CD4-positive, alpha-beta T cell treated with Interleukin-6 for 4 hours (primary cell): ENCODE measurements around the gene DMRTC2.

ENCODE experiments used
- DNase-seq: peaks from one replicate; pipeline ENCODE4 v3.0.0-alpha.2; 2020; ENCODE audit warnings: mixed read lengths

DMRTC2 gene

DNA sequence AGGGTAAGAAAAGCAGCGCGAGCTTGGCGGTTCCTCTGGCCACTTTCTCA is at the start of gene DMRTC2:
TSS of gene DMRTC2 (plus strand) at position 42 of the 50 bp plus-strand sequence. CDS start 2,387 bp downstream, outside the sequence.
- DNase-seq: no peak

DNA sequence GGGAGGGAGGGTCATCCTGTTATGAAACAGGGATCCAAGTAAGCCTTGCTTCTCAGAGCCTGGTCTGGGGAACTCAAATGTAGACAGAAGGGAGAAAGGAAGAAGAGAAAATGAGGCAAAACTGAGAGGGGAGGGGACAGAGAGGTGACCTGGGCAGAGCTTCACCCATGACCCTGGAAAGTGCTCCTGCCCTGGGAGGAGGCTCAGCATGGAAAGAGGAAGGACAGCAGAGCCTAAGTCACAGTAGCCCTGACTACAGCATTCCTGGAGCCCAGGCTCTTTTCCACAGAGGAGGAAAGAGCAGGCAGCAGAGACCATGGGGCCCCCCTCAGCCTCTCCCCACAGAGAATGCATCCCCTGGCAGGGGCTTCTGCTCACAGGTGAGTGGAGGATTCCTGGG is 48.5 kb upstream of the DMRTC2 start, which contains the start of gene CEACAM3:
TSS of gene CEACAM3 (plus strand) at position 226 of the 400 bp plus-strand sequence. CDS start at position 317, 91 bp downstream.
- DNase-seq: no peak

DNA sequence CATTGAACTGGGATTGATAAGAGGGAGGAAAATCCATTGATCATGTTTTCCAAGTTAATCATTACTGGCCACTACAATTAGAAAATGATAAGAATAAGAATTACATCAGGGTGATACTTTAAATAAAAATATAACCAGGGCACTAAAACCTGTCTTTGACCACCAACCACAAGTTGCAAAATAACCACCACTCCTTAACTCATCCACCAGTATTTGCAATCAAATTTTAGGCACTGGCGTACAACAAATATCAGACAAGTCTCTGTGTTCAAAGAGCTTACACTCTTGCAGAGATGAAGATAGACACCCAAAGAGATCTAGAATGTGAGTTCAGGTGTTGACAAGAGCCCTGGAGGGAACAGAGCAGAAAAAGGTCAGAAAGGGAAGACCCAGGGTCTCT is 47.9 kb upstream of the DMRTC2 start:
- no peak for DNase-seq

DNA sequence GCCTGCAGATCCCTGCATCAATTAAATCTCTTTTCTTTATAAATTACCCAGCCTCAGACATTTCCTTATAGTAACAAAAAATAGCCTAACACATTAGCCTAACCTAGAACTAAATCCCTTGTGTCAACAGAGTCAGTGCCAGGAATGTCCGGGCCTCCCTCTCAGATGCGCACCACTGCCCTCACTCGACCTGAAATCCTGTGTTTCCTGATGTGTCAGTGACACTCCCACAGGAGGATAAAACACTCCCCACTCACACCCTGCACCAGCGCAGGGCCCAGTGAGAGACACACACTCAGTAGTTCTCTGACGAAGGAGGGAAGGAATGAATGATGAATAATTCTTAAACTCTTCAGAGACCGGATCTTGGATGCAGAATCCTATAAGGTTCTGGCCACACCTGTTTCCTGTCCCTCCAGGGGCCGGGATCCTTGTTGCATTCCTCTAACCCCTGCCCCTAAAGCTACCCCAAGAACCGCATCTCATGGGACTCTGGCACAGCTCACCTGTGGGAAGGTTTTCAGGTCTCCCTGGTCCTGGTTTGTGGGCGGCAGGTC is 45.3 kb upstream of the DMRTC2 start:
- DNase-seq: no peak

DNA sequence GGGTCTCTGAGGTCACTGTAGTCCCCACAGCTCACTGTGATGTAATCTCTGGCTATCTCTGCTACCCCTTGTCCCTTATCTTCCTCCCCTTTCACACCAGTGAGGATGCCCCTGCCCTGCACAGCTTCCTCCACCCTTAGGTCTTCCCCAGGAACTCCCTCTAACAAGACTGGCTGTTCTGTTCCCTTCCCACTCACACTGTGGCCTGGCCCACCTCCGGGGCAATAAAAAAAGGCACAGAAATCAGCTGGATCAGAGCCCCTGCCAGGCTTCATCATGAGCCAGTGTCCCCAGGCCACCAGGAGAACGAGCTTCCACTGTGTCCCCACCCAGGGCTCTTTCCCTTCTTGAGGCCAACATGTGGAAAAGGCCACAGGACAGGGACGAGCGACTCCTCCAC is 43.8 kb upstream of the DMRTC2 start:
- no peak for DNase-seq

DNA sequence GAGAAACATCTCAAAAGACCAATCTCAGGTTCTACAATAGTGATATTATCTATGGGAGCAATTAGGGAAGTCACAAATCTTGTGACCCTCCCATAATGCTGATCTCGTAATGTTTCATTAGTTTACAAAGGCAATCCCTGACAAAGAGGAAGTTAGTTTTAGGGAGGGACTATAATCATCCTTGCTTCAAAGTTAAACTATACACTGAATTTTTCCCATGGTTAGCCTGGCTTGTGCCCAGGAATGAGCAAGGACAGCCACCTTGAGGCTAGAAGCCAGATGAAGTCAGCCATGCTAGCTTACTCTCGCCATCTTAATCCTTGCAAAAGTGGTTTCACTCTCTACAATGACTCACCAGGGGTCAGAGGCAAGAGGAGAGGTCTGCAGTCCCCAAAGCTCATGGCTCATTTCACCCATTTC is 43.0 kb upstream of the DMRTC2 start:
- DNase-seq: no peak

DNA sequence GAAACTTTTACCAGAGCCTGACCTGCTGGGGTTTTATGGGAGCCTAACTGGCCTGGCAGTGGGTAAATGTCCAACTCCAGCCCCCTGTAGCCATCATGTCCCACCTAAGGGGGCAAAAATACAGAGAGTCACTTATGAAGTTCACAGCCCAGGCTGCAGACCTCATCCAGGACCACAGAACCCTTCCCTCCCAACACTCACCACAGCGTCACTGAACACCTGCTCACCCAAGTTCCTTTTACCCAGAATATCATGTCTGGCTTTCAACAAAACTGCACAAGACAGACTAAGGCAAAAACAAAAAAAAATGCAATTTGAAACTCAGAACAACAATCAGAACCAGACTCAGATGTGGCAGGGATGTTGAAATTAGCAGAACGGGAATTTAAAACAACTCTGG is 42.1 kb upstream of the DMRTC2 start:
- no peak for DNase-seq

DNA sequence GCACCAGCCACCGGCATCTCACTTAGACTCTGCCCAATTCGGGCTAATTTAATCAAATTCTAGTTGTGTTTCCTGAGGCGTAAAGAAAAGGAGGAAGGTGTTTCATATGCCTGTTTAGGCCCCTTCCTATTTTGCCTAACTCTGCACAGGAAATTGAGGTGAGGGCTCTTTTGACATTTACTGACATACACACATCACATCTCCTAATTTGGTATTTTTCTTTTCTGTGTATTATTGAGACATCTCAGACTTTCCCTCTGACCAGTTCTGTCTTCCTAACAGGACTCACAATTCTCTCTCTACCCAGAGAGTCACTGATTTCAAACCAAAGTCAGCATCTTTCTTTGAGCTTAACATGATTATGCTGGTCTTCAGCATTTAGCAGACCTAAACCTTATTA is 40.5 kb upstream of the DMRTC2 start:
- no peak for DNase-seq

DNA sequence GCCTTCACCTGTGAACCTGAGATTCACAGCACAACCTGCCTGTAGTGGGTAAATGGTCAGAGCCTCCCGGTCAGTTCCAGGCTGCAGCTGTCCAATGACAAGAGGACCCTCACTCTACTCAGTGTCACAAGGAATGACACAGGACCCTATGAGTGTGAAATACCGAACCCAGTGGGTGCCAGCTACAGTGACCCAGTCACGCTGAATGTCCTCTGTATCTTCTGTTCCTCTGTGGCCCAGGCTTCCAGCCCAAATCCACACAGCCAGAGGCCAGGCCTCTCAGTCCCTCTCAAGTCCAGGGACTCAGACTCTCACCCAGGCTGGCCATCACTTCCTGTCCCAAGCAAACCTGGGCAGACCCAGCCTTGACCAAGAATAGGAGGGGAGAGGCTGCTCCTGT is 37.7 kb upstream of the DMRTC2 start:
- DNase-seq: no peak

DNA sequence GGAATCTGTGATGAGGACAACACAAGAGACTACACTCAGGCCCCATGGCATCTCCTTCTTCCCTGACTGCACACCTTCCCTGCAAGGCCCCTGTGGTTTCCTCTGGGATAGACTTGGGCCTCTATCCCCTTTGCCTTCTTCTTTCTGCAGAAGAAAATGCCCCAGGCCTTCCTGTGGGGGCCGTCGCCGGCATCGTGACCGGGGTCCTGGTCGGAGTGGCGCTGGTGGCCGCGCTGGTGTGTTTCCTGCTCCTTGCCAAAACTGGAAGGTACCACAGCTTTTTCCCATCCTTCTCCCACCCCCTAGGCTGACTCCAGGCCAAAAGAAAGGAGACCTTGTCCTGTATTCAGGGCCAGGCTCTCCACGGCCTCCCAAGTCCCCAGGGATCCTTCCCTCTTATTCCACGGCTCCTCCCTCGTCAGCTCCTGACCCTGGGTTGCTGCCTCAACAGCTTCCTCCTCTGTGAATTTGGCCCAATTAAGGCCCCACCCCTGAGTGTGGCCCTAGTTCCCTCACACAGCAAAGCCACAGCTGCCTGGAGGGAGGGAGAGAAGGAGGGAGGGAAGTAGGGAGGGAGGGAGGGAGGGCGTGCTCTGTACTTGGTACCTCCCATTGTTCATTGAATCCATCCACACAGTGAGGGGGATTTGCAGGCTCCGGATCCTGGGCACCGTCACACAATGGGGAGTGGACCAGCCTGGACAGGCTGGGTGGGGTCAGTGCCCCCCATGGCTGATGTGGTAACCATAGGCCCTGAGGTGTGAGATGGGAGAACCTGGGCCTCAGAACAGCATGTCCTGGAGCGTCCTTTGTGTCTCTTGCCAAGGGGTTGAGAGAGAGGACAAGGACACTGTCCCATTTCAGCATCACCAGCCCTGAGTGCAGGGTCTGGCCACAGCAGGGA is 35.9 kb upstream of the DMRTC2 start:
- no peak for DNase-seq

DNA sequence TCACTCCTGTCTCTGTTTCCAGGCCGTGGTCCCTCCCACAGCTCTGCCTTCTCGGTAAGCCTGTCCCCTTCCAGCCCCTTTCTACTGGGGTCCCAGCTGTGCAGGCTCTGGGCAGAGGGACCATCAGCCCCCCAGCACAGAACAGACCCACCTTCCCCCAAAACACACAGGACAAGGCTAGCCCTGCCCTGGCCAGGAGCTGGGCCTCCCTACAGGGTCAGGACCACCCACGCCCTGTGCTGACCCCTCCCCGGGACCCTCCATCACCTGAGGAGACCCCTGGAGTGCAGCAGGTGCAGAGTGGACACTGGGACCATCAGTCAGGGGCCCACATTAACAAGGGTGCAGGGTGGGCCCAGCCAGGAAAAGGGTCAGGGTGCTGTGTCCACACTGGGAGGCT is 34.5 kb upstream of the DMRTC2 start:
- DNase-seq: no peak

DNA sequence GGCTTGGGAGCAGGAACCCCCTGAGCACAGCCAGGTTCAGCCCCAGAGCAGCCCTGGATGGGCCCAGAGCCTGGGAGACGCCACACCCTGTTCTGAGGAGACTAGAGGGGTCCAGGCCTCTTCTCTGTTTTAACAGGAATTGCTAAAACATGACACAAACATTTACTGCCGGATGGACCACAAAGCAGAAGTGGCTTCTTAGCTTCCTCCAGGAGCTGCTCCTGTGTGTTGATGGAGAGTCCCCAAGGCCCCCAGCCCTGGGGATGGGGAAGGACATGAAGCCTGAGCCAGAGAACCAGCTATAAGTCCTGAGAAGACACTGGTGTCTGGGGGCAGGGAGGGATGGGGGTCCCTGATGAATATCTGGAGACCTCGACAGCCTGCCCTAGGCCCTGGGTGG is 33.8 kb upstream of the DMRTC2 start:
- no peak for DNase-seq

DNA sequence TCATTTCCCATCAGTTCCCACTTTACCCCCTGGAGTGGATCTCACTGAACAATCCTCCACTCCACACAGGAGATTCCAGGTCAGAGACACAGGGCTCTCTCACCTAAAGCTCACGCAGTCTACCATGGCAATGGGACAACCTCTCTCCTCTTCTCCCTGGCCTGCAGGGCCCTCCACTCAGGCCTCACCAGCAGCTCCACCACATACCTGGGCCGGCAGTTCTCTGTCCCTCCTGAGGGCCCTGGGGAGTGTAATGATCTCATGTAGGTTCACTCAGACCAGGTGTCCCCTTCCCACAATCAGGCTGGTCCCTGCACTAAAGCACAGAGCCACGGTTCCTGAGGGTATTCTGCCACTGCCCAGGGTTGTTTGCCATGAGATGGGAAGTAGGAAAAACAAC is 32.9 kb upstream of the DMRTC2 start:
- DNase-seq: no peak

DNA sequence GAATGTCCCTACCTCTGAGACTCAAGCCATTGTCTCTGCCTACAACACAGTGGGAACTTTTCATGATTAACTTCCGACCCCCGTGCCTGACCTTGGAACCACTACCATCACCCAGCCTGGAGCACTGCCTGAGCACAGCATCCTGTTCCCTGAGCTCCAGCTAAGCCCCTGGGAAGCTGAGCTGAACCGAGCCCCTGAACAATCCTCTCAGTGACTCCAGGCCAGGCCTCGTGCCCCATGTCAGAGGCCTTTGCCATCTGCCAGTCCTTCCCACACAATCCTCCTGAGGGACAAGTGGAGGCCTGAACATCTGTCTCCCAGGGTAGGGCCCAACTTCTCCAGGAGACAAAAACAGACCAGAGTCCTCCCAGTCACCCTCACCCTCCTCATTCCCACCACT is 30.9 kb upstream of the DMRTC2 start:
- DNase-seq: no peak

DNA sequence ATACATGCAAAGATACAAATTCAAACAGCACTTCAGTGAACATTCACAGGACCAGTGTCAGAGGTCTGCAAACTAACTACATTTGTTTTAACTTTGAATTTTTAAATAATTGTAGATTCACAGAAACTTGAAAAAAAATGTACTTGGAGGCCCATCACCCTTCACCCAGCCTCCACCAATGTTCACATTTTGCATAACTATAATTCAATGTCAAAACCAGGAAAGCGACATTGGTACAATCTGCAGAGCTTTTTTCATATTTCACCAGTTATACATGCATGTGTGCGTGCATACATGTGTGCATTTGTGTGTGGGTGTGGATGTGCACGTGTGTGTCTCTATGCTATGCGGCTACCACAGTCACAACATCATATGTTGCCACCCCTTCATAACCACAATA is 29.5 kb upstream of the DMRTC2 start:
- no peak for DNase-seq

DNA sequence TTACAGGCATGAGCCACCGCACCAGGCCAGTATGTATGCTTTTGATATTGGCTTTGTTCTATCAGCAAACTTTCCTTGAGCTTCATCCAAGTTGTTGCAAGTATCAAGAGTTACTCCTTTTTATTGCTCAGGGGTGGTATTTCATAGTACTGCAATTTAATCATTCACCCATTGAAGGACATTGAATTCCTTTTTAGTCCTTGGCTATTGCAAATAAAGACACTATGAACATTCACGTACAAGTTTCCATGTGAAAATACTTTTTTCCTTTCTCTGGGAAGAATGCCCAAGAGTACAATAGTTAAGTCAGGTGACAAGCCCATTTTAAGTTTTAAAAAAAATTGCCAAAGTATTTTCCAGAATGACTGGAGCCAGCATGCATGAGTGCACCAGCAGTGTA is 28.1 kb upstream of the DMRTC2 start:
- no peak for DNase-seq

DNA sequence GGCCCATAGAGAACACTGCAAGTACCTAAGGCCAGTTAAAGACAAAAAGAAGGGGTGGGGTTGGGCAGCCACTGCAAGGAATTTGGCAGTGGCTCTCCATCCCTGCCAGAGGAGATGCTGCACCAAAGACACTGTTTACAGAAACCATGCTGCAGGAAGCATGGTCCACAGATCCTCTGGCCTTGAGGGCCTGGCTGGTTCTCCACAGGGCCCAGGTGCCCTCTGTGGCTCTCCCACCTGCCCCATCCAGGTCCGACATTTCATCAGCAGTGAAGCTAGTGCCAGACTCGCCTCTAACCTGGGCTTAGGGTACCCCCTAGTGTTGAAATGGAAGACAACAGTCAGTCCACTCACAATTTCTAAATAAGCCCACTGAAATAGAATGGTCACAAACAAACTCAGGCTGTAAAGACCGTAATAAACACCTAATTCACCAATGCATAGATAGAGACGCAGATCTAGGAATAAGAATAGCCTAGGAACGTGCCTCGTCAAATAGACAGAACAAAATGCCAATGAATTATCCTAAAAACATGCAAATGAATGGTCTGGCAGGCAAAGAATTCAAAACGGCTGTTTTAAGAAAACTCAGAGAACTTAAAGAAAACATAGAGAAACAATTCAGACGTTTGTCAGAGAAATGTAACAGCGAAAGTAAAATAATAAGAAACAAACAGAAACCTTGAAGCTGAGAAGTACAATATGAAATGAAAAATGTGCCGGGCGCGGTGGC is 23.7 kb upstream of the DMRTC2 start:
- peak; percentile 54 for DNase-seq

DNA sequence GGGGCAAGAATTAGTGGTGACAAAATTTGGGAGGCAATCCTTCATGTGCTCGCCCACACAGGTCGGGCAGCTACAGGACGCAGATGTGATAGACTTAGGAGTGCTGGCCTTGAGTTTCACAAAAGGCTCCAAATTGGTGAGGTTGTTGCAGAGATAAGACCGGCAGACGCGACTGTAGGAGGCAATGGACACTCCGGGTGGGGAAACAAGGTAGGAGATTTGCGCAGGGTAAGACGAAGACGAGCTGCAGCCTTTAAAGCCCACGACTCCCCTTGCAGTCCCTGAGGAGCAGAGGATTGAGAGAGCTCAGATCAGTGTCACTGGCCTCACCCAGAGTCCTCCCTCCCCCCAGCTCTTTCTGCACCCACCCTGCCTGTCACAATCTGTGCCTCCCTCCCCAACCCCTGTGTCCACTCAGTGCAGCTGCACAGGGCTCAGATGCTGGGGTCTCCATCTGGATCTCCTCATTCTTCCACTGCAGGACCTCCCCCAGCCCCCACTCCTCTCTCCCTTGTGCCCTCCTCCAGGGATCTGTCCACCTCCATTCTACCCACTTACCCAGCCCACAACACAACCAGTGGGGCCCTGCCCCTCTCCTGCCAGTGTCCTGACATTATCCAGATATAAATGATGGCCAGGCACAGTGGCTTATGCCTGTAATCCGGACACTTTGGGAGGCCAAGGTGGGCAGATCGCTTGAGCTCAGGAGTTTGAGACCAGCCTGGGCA is 6.7 kb upstream of the DMRTC2 start:
- no peak for DNase-seq

DNA sequence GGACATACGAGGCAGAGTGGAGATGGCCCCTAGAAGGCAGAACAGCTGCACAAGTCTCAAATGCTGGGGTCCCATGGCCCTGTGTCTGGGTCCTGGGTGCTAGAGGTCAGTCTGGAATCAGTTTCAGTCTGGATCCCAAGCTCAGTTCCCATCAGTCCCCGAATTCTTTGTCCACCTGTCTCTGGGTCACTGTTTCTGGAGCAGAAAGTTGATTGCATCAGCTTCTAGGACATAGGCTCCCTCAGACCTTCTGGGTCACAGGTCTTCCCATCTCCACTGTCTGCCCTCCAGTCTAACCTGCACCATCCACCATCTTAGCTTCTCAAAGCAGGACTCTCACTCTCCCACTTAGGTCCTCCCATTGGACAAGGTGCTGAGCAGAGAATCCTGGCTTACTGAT is 5.6 kb upstream of the DMRTC2 start:
- DNase-seq: no peak

DNA sequence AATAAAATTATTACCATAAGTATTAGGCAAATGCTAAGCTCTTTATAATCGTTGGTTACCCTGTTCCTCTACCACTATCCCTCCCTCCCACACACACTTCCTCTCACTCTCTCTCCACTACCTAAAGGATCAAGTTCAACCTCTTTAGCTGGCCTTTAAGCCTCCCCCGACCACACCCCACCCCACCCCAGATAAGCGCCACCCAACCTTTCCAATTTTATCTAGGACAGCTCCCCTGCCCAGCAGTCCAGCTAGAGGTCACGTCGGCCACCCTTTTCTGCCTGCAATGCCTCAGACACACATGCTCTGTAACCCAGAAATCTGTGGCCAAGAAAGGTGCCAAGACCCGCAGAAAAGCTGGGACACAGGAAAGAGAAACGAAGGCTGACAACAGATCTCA is 1.5 kb upstream of the DMRTC2 start:
- DNase-seq: no peak

DNA sequence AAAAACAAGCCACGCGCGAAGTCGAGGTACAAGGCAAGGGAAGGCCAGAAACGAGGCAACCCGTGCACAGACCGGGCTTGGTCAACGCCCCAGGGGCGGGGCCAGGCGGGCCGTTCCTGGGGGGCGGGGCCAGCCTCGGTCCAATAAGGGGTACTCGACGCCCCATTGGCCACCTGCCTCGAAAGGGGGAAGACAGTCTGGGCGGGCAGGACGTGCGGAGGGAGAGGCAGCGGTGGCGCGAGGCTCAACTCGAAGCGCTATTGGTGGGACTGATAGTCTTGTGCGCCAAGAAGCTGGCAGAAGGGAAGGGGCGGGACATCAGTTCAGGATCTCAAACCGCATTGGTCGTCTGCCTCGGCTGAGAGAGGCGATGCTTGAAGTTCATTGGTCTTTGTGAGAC is 241 bp upstream of the DMRTC2 start, which contains the start of gene LYPD4:
TSS of gene LYPD4 (minus strand) at position 83 of the 400 bp plus-strand sequence. CDS start 5,398 bp downstream, outside the sequence.
- DNase-seq: no peak

DNA sequence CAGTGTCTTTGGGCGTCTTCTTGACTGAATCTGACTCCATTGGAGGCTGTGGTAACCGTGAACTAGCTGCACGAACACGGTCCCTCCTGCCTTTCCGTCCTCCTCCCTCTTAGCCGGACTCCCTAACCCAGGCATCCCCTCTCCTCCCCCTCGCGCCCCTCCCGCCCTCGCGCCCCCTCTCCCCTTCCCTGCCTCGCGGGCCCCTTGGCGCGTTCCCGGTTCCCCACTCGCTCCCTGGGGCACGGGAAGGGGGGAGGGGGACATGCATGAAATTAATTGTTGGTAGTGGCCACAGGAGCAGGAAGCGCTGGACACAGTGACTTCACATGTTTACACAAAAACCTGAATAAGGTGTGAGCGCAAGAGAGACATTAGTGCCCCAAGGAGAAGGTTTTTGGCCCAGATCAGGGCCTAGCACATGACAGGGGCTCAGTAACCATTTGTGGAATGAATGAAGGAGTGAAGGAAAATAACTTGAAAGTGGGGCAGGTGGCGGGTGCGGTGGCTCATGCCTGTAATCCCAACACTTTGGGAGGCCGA is 279 bp downstream of the DMRTC2 start:
- no peak for DNase-seq

DNA sequence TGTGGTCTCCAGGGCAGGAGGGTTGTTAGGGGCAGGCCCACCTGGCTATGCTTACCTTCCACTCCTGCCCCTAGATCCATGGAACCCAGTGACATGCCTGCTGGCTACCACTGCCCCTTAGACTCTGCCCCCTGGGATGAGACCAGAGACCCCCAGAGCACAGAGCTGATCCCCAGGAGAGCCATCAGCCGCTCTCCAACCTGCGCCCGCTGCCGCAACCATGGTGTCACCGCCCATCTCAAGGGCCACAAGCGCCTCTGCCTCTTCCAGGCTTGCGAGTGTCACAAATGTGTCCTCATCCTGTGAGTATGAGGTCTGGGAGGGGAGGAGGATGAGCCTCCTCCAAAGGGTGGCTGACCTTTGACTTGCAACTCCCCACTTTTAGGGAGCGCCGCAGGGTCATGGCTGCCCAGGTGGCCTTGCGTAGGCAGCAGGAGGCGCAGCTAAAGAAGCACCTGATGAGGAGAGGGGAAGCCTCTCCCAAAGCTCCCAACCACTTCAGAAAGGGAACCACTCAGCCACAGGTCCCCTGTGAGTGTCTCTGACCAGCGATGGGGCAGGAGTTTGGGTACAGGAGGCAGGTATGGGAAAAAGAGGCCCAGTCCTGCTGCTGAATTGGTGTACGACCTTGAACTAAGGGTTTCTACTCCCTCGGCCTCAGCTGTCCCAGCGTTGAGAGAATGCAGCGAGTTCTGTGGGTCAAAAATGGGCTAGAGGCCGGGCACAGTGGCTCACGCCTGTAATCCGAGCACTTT is 2.7 kb downstream of the DMRTC2 start:
- DNase-seq: no peak
